Suppressor macrophage (primary cell): ENCODE measurements around the gene SATB2.

Source experiments
- DNase-seq, 4 experiments: peaks; one replicate each; pipeline ENCODE4 v3.0.0-alpha.2; 2020 to 2022

Gene SATB2

GRCh38 chr2:199465988-199466691 lies 8.4 kb upstream of the SATB2 start:
- no peak for DNase-seq

GRCh38 chr2:199465390-199465789 lies 7.7 kb upstream of the SATB2 start:
- DNase-seq = no peak

- DNase-seq = no peak
Observed at GRCh38 chr2:199464606-199465352, 7.0 kb upstream of the SATB2 start.

- DNase-seq = no peak
Observed at GRCh38 chr2:199463708-199464605, 6.2 kb upstream of the SATB2 start.

GRCh38 chr2:199462956-199463692 lies 5.4 kb upstream of the SATB2 start:
- peak; percentile 78 to 92 (median 88) for DNase-seq

GRCh38 chr2:199462347-199462955 lies 4.7 kb upstream of the SATB2 start:
- DNase-seq = no peak

GRCh38 chr2:199461711-199462346 lies 4.1 kb upstream of the SATB2 start:
- DNase-seq = no peak

GRCh38 chr2:199460846-199461710 lies 3.3 kb upstream of the SATB2 start:
- no peak for DNase-seq

- peak in 3 of 4 experiments; percentile 38 to 57 (median 39) for DNase-seq
Observed at GRCh38 chr2:199460101-199460671, 2.4 kb upstream of the SATB2 start.

- DNase-seq = peak; percentile 91 to 95 (median 93)
Observed at GRCh38 chr2:199459286-199460100, 1.8 kb upstream of the SATB2 start.

GRCh38 chr2:199458806-199459285 lies 1.1 kb upstream of the SATB2 start:
- peak; percentile 30 to 73 (median 51) for DNase-seq

GRCh38 chr2:199458009-199458805 lies 468 bp upstream of the SATB2 start:
- peak in 3 of 4 experiments; percentile 33 to 65 (median 52) for DNase-seq

- no peak for DNase-seq
Observed at GRCh38 chr2:199456383-199457146, 1.2 kb downstream of the SATB2 start.

- peak in 1 of 4 experiments; percentile 35 for DNase-seq
Observed at GRCh38 chr2:199455545-199456382, 2.0 kb downstream of the SATB2 start.

- DNase-seq = no peak
Observed at GRCh38 chr2:199455210-199455544, 2.6 kb downstream of the SATB2 start.

GRCh38 chr2:199452991-199453379 lies 4.8 kb downstream of the SATB2 start:
- no peak for DNase-seq
